ENCODE measurements around the gene C4orf50.

Gene C4orf50

GRCh38 chr4:5992171-5992827, 25.9 kb downstream of the C4orf50 start:
- TF ChIP-seq SPI1 (IDR thresholded peaks at IDR 0.05; ENCODE audit: borderline replicate concordance, low read depth) (no peak), GABPA (IDR thresholded peaks at IDR 0.05; ENCODE audit: low read depth) (no peak), POLR2AphosphoS5 (IDR thresholded peaks at IDR 0.05; ENCODE audit: low read depth) (no peak), CTCF (IDR thresholded peaks at IDR 0.05; ENCODE audit: insufficient read depth, low read length) (no peak), REST (IDR thresholded peaks at IDR 0.05; ENCODE audit: insufficient replicate concordance, low read depth) (no peak)
- Histone ChIP-seq H3K27me3 (ENCODE audit: insufficient read depth, poor library complexity, severe bottlenecking) (no peaks in the 10 kb centered on the region), H3K27ac (replicated peaks) (no peak overlapping the region), H3K4me3 (replicated peaks; ENCODE audit: insufficient read depth, low read length) (no peak overlapping the region)
- no peak for DNase-seq (ENCODE audit: low read depth in 1 of 2, low spot score in 1 of 2)

GRCh38 chr4:5991405-5991804, 26.8 kb downstream of the C4orf50 start:
- no peak for DNase-seq (ENCODE audit: low read depth in 1 of 2, low spot score in 1 of 2)
- Histone ChIP-seq H3K4me3 (replicated peaks; ENCODE audit: insufficient read depth, low read length) (no peak overlapping the region), H3K27ac (replicated peaks) (no peak overlapping the region), H3K27me3 (ENCODE audit: insufficient read depth, poor library complexity, severe bottlenecking) (no peaks in the 10 kb centered on the region)
- TF ChIP-seq CTCF (IDR thresholded peaks at IDR 0.05; ENCODE audit: insufficient read depth, low read length): no peak
- TF ChIP-seq GABPA (IDR thresholded peaks at IDR 0.05; ENCODE audit: low read depth): no peak
- TF ChIP-seq POLR2AphosphoS5 (IDR thresholded peaks at IDR 0.05; ENCODE audit: low read depth): no peak
- no peak for TF ChIP-seq SPI1 (IDR thresholded peaks at IDR 0.05; ENCODE audit: borderline replicate concordance, low read depth)
- TF ChIP-seq REST (IDR thresholded peaks at IDR 0.05; ENCODE audit: insufficient replicate concordance, low read depth): no peak

- no peak for TF ChIP-seq POLR2AphosphoS5 (IDR thresholded peaks at IDR 0.05; ENCODE audit: low read depth)
- TF ChIP-seq CTCF (IDR thresholded peaks at IDR 0.05; ENCODE audit: insufficient read depth, low read length): no peak
- no peak for TF ChIP-seq REST (IDR thresholded peaks at IDR 0.05; ENCODE audit: insufficient replicate concordance, low read depth)
- TF ChIP-seq GABPA (IDR thresholded peaks at IDR 0.05; ENCODE audit: low read depth): no peak
- TF ChIP-seq SPI1 (IDR thresholded peaks at IDR 0.05; ENCODE audit: borderline replicate concordance, low read depth): no peak
- Histone ChIP-seq H3K4me3 (replicated peaks; ENCODE audit: insufficient read depth, low read length) (no peak overlapping the region), H3K27me3 (ENCODE audit: insufficient read depth, poor library complexity, severe bottlenecking) (no peaks in the 10 kb centered on the region), H3K27ac (replicated peaks) (no peak overlapping the region)
- DNase-seq (ENCODE audit: low read depth in 1 of 2, low spot score in 1 of 2): no peak
Measured at GRCh38 chr4:5990446-5991160, 27.6 kb downstream of the C4orf50 start.
